Left lung (tissue), 10 donors: ENCODE measurements around the gene DNAJA4. TPM values are rescaled to one million over a fixed set of nuclear protein-coding genes. Genes with fewer than 3 reads are reported as not detected.

Source experiments
- ATAC-seq: fragments of 200-7000 bp; cut with Tn5 transposase; one replicate; pipeline ENCODE4 v1.9.1; 2020; ENCODE audit warnings: moderate library complexity
- DNase-seq, 4 donors: peaks; one replicate each; pipeline ENCODE4 v3.0.0-alpha.2; 2013 to 2020
- H3K27ac ChIP-seq, 2 donors: fragments of 200-600 bp; sonication (generic) in 1 of 2; one replicate each; pipeline versions ENCODE4 v1.5.0 to v1.8.0; 2020 to 2021
- H3K27me3 ChIP-seq, 2 donors: fragments of 200-600 bp; sonication (generic) in 1 of 2; one replicate each; pipeline versions ENCODE4 v1.5.0 to v1.8.0; 2020 to 2021
- H3K36me3 ChIP-seq, 2 donors: fragments of 200-600 bp; sonication (generic) in 1 of 2; one replicate each; pipeline versions ENCODE4 v1.5.0 to v1.8.0; 2020 to 2021
- H3K4me1 ChIP-seq, 2 donors: fragments of 200-600 bp; one replicate each; pipeline ENCODE4 v1.8.0; 2021
- H3K4me3 ChIP-seq, 2 donors: fragments of 200-600 bp; sonication (generic) in 1 of 2; one replicate each; pipeline versions ENCODE4 v1.5.0 to v1.8.0; 2020 to 2021; ENCODE audit warnings: mild to moderate bottlenecking in 1 of 2
- H3K9me3 ChIP-seq, 2 donors: fragments of 200-600 bp; sonication (generic) in 1 of 2; one replicate each; pipeline versions ENCODE4 v1.5.0 to v1.8.0; 2020 to 2021
- CTCF ChIP-seq, 2 donors: fragments of 200-600 bp; sonication (generic) in 1 of 2; IDR thresholded peaks; one replicate each; pipeline versions ENCODE4 v1.5.0 to v1.8.0; 2021; ENCODE audit warnings: antibody characterized with exemption in 2 of 2
- intact Hi-C, 2 donors: fragments of 100-400 bp; cut with DNase I; formaldehyde crosslinking; loops; one replicate each; pipeline versions ENCODE4 v1.11.2 to v1.14.2; 2022
- polyA plus RNA-seq, 6 donors: library from polyadenylated mRNA; unstranded; fragments of 120-200 nt; gene quantifications; one replicate each; pipeline ENCODE4 v1.2.1, GENCODE V29; 2013; ENCODE audit not compliant: insufficient read length in 6 of 6
- total RNA-seq, 2 donors: library from RNA; stranded (reverse); fragmentation: NEBNext Ultra II Directional; extraction: Animal tissue kit (Norgen Biotek cat#: 25700); gene quantifications; one replicate each; pipeline ENCODE4 v1.2.1, GENCODE V29; 2021
- donor health status: DM: no; HTN: yes; CAD: no.
- donor health status: DM: no; HTN: no; CAD: no.

Gene DNAJA4
- total and polyA plus RNA-seq, 8 donors: 17.2 to 45.3 (median 34.2) TPM

GRCh38 chr15:78265137-78265460 is 737 bp downstream of the DNAJA4 start:
- no peak for TF ChIP-seq CTCF (IDR thresholded peaks at IDR 0.05)
- H3K9me3 ChIP-seq: no peaks in the 10 kb centered on the region
- H3K36me3 ChIP-seq: no peaks in the 10 kb centered on the region
- intact Hi-C loops: no loop called here
- DNase-seq (no peak), ATAC-seq (peak; percentile 4)
- peak overlapping the region; percentile 55 to 64 for H3K4me3 ChIP-seq
- no peaks in the 10 kb centered on the region for H3K27me3 ChIP-seq
- peak overlapping the region; percentile 39 to 42 for H3K27ac ChIP-seq
- peaks cover 8 to 18% of the 10 kb centered on the region in 2 donors for H3K4me1 ChIP-seq

DNA sequence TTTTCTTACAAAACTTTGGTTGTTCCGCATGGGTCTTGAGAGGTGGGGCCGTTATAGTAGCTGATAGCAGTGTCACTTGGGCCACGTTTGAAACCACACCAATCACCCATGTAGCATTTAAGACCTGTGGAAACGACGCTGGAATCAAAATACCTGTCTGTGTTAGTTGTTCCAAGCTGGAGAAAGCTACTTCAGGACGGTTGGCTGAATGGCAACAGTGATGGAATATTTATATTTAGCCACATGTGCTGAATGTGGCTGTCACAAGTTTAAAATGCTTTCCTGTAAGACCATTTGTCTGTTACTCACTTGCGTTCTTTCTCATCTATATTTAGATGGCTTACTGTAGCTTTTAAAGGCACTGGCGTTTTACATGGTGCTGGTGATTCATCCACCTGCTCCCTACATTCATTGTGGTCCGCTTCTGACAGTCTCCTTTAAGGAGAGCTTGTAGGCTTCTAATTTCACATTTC is 1.4 kb downstream of the DNAJA4 start:
- Histone ChIP-seq H3K36me3 (no peaks in the 10 kb centered on the region), H3K27ac (no peak overlapping the region), H3K9me3 (no peaks in the 10 kb centered on the region), H3K4me1 (peaks cover 8 to 18% of the 10 kb centered on the region in 2 donors), H3K4me3 (peak overlapping the region in 1 of 2 donors; percentile 64), H3K27me3 (no peaks in the 10 kb centered on the region)
- ATAC-seq (no peak), DNase-seq (no peak)
- intact Hi-C loops: no loop called here
- no peak for TF ChIP-seq CTCF (IDR thresholded peaks at IDR 0.05)

DNA sequence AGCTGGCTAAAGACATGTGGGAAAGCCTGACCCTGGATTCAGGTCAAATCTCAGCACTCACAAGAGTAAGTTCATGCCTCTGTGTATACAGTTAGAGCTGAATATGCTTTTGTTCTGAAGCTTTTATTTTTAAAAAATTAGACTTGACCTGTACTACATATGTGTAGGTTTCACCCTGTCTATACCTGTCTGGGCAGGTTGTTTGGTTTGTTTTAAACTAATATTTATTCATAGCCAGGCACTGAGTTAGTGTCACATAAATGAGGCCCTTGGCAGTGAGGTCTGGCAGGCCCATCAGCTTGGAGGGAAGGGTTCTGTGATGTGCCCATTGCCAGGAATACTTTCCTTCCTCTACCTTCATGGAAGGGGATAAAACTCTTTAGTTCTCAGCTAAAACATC is 1.9 kb downstream of the DNAJA4 start:
- TF ChIP-seq CTCF (IDR thresholded peaks at IDR 0.05): no peak
- Histone ChIP-seq H3K36me3 (peaks cover 0 to 3% of the 10 kb centered on the region in 2 donors), H3K27me3 (no peaks in the 10 kb centered on the region), H3K4me1 (peaks cover 8 to 18% of the 10 kb centered on the region in 2 donors), H3K27ac (no peak overlapping the region), H3K4me3 (no peak overlapping the region), H3K9me3 (no peaks in the 10 kb centered on the region)
- ATAC-seq (no peak), DNase-seq (no peak)
- intact Hi-C loops: no loop called here

DNA sequence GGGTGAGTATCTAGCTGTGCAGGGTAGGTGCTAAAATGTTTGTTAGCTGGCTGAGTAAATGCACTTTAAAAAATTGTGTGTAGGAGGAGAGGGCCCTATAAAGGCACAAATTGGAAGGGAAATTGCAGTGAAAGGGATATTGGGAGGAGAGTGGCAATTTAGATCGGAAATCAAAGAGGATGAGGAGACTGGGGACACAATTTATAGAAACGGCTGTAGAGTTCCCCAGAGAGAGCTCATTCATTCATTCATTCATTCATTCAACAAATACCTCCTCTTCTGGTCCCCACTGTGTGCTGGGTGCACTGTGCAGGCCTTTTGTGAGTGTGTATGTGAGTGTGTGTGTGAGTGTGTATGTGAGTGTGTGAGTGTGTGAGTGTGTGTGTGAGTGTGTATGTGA is 2.4 kb downstream of the DNAJA4 start:
- Histone ChIP-seq H3K27me3 (no peaks in the 10 kb centered on the region), H3K27ac (no peak overlapping the region), H3K4me1 (peaks cover 8 to 18% of the 10 kb centered on the region in 2 donors), H3K9me3 (no peaks in the 10 kb centered on the region), H3K36me3 (peaks cover 0 to 6% of the 10 kb centered on the region in 2 donors), H3K4me3 (no peak overlapping the region)
- no peak for TF ChIP-seq CTCF (IDR thresholded peaks at IDR 0.05)
- ATAC-seq (no peak), DNase-seq (no peak)
- intact Hi-C loops: no loop called here

DNA sequence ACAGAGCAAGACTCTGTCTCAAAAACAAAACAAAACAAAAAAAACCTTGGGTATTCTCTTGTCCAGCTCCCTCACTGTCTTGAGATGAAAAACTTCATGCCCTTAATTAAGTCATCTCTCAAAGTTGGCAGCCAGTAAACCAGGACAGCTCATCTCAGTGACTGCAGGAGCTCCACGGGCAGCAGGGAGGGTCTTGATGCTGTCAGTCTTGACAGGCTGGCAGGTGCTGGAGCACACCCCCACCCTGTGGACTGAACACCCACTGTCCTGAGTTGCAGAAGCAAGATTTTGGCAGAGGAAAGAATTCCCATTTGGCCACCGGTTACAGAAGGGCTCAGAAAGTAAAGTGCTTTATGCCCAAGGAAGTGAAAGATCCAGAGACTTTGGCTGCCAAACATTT is 8.0 kb downstream of the DNAJA4 start:
- peaks cover 0 to 50% of the 10 kb centered on the region in 2 donors for H3K36me3 ChIP-seq

More for the DNA sequence above, 8.0 kb downstream of the DNAJA4 start:
- DNase-seq: no peak
- H3K27ac ChIP-seq: no peak overlapping the region
- no peak overlapping the region for H3K4me3 ChIP-seq
- intact Hi-C loops: no loop called here
- no peak for ATAC-seq
- no peaks in the 10 kb centered on the region for H3K27me3 ChIP-seq
- H3K9me3 ChIP-seq: no peaks in the 10 kb centered on the region
- no peaks in the 10 kb centered on the region for H3K4me1 ChIP-seq
- no peak for TF ChIP-seq CTCF (IDR thresholded peaks at IDR 0.05)
